Breast epithelium (tissue), 3 donors: ENCODE results near the gene RDH13.

Experiments used
- CTCF ChIP-seq, 3 donors: fragments of 450-650 bp; IDR thresholded peaks; one replicate each; pipeline ENCODE4 v1.5.1; 2016 to 2017; ENCODE audit warnings: antibody characterized with exemption in 3 of 3, mild to moderate bottlenecking in 3 of 3, moderate library complexity in 3 of 3
- POLR2A ChIP-seq: fragments of 450-650 bp; IDR thresholded peaks from one replicate; pipeline ENCODE4 v1.6.1; 2016; ENCODE audit warnings: antibody characterized with exemption, mild to moderate bottlenecking, moderate library complexity
- POLR2AphosphoS5 ChIP-seq, 3 donors: sonication (generic); formaldehyde crosslinking; IDR thresholded peaks; one replicate each; pipeline ENCODE4 v1.6.1; 2017; ENCODE audit warnings: antibody characterized with exemption in 3 of 3

- TF ChIP-seq CTCF (IDR thresholded peaks at IDR 0.05) (no peak), POLR2A (no peak), POLR2AphosphoS5 (IDR thresholded peaks at IDR 0.05) (no peak)
Observed at GRCh38 chr19:55016017-55016416, 46.9 kb downstream of the RDH13 start.
